Stimulated activated effector memory CD8-positive, alpha-beta T cell treated with anti-CD3 and anti-CD28 coated beads, Interleukin-12 subunit alpha, Interleukin-12 subunit beta, amount 100 ng/mL, for 72 hours (primary cell): ENCODE results near the gene TBX4.
"Not testable (repeated sequence)": the region's sequence is repeated elsewhere in the genome, so short reads cannot be mapped to it uniquely, and the experiment has no call there.

ENCODE experiments used
- ATAC-seq: fragments of 150-1000 bp; cut with Tn5 transposase; 2 replicates; pipeline ENCODE4 v1.10.0; 2021
- DNase-seq, 2 donors: peaks; one replicate each; pipeline ENCODE4 v3.0.0; 2021 to 2022; ENCODE audit warnings: low spot score in 2 of 2
- H3K27ac Mint-ChIP-seq: one replicate; pipeline ENCODE4 v1.8.0; 2022; ENCODE audit warnings: mild to moderate bottlenecking, mixed read lengths
- H3K36me3 Mint-ChIP-seq: one replicate; pipeline ENCODE4 v1.8.0; 2022; ENCODE audit warnings: mild to moderate bottlenecking, mixed read lengths
- H3K4me1 Mint-ChIP-seq: one replicate; pipeline ENCODE4 v1.8.0; 2022; ENCODE audit warnings: mixed read lengths
- H3K4me3 Mint-ChIP-seq: one replicate; pipeline ENCODE4 v1.8.0; 2022; ENCODE audit warnings: mild to moderate bottlenecking, mixed read lengths
- H3K9me3 Mint-ChIP-seq: one replicate; pipeline ENCODE4 v1.8.0; 2022; ENCODE audit warnings: mixed read lengths

The TBX4 gene

GRCh38 chr17:61519139-61519538 lies 66.9 kb downstream of the TBX4 start:
- Mint-ChIP-seq H3K4me1 (no peaks in the 10 kb centered on the region), H3K9me3 (no peaks in the 10 kb centered on the region), H3K4me3 (no peak overlapping the region), H3K27ac (no peak overlapping the region), H3K36me3 (no peaks in the 10 kb centered on the region)
- ATAC-seq (no peak), DNase-seq (no peak)

- ATAC-seq (no peak), DNase-seq (no peak)
- Mint-ChIP-seq H3K4me3 (no peak overlapping the region), H3K4me1 (no peaks in the 10 kb centered on the region), H3K9me3 (no peaks in the 10 kb centered on the region), H3K27ac (no peak overlapping the region), H3K36me3 (no peaks in the 10 kb centered on the region)
These were observed 67.7 kb downstream of the TBX4 start for GRCh38 chr17:61519754-61520440.

- Mint-ChIP-seq H3K36me3 (no peaks in the 10 kb centered on the region), H3K4me3 (no peak overlapping the region), H3K27ac (no peak overlapping the region), H3K4me1 (no peaks in the 10 kb centered on the region), H3K9me3 (no peaks in the 10 kb centered on the region)
- DNase-seq (no peak), ATAC-seq (no peak)
These were observed 68.7 kb downstream of the TBX4 start for GRCh38 chr17:61520897-61521296.

GRCh38 chr17:61522088-61522487 lies 69.9 kb downstream of the TBX4 start:
- no peak for ATAC-seq
- Mint-ChIP-seq H3K4me1 (no peaks in the 10 kb centered on the region), H3K4me3 (no peak overlapping the region), H3K27ac (no peak overlapping the region), H3K36me3 (no peaks in the 10 kb centered on the region), H3K9me3 (no peaks in the 10 kb centered on the region)
- DNase-seq = no peak

- ATAC-seq (no peak), DNase-seq (no peak)
- H3K27ac Mint-ChIP-seq = no peak overlapping the region
- no peaks in the 10 kb centered on the region for H3K36me3 Mint-ChIP-seq
- no peaks in the 10 kb centered on the region for H3K9me3 Mint-ChIP-seq
- no peak overlapping the region for H3K4me3 Mint-ChIP-seq
- no peaks in the 10 kb centered on the region for H3K4me1 Mint-ChIP-seq
These were observed 72.1 kb downstream of the TBX4 start for GRCh38 chr17:61524319-61524718.

- H3K36me3 Mint-ChIP-seq, ATAC-seq: not testable (repeated sequence)
These were observed 75.2 kb downstream of the TBX4 start for GRCh38 chr17:61527441-61527840.

GRCh38 chr17:61528171-61528570 lies 75.9 kb downstream of the TBX4 start:
- ATAC-seq = no peak
- no peaks in the 10 kb centered on the region for H3K9me3 Mint-ChIP-seq
- no peak for DNase-seq
- no peak overlapping the region for H3K4me3 Mint-ChIP-seq
- H3K27ac Mint-ChIP-seq = no peak overlapping the region
- H3K36me3 Mint-ChIP-seq = no peaks in the 10 kb centered on the region
- H3K4me1 Mint-ChIP-seq = no peaks in the 10 kb centered on the region

More at GRCh38 chr17:61527441-61527840, 75.2 kb downstream of the TBX4 start:
- not testable (repeated sequence) for H3K9me3 Mint-ChIP-seq, H3K4me3 Mint-ChIP-seq, H3K4me1 Mint-ChIP-seq, H3K27ac Mint-ChIP-seq, DNase-seq

GRCh38 chr17:61531223-61531622 lies 79.0 kb downstream of the TBX4 start:
- ATAC-seq (no peak), DNase-seq (no peak)
- Mint-ChIP-seq H3K36me3 (no peaks in the 10 kb centered on the region), H3K9me3 (no peaks in the 10 kb centered on the region), H3K27ac (no peak overlapping the region), H3K4me1 (no peaks in the 10 kb centered on the region), H3K4me3 (no peak overlapping the region)

- no peak for DNase-seq
- ATAC-seq = no peak
- no peak overlapping the region for H3K4me3 Mint-ChIP-seq
- H3K4me1 Mint-ChIP-seq = no peaks in the 10 kb centered on the region
- no peak overlapping the region for H3K27ac Mint-ChIP-seq
- H3K36me3 Mint-ChIP-seq = no peaks in the 10 kb centered on the region
- H3K9me3 Mint-ChIP-seq = no peaks in the 10 kb centered on the region
These were observed 80.6 kb downstream of the TBX4 start for GRCh38 chr17:61532826-61533225.

- ATAC-seq (no peak), DNase-seq (no peak)
- H3K4me1 Mint-ChIP-seq = no peaks in the 10 kb centered on the region
- no peaks in the 10 kb centered on the region for H3K36me3 Mint-ChIP-seq
- no peak overlapping the region for H3K27ac Mint-ChIP-seq
- H3K9me3 Mint-ChIP-seq = no peaks in the 10 kb centered on the region
- H3K4me3 Mint-ChIP-seq = no peak overlapping the region
These were observed 81.6 kb downstream of the TBX4 start for GRCh38 chr17:61533797-61534196.

GRCh38 chr17:61534414-61534813 lies 82.2 kb downstream of the TBX4 start:
- H3K36me3 Mint-ChIP-seq = no peaks in the 10 kb centered on the region
- H3K4me1 Mint-ChIP-seq = no peaks in the 10 kb centered on the region
- ATAC-seq (no peak), DNase-seq (no peak)
- no peak overlapping the region for H3K4me3 Mint-ChIP-seq
- no peaks in the 10 kb centered on the region for H3K9me3 Mint-ChIP-seq
- no peak overlapping the region for H3K27ac Mint-ChIP-seq
